HEK293T (cell line): Measurements from ENCODE around the gene PGLYRP1.

Source experiments
- CTCF ChIA-PET: fragments of 350-600 bp; formaldehyde crosslinking; extraction: SDS; loops from one replicate; lab custom pipeline; 2021; ENCODE audit warnings: antibody characterized with exemption, inconsistent platforms; lab: Yijun Ruan, JAX
- POLR2A ChIA-PET: fragments of 350-600 bp; formaldehyde crosslinking; extraction: SDS; loops from one replicate; lab custom pipeline; 2020; ENCODE audit warnings: antibody characterized with exemption, inconsistent platforms; lab: Yijun Ruan, JAX
- DNase-seq: peaks from one replicate; pipeline ENCODE4 v3.0.0; 2012; ENCODE audit warnings: mixed read lengths; ENCODE audit errors: extremely low spot score
- ARNT ChIP-seq: fragments of 450-650 bp; IDR thresholded peaks from 2 replicates; pipeline ENCODE4 v1.6.1; 2017; ENCODE audit warnings: mild to moderate bottlenecking
- BHLHE40 ChIP-seq: fragments of 450-650 bp; IDR thresholded peaks from 2 replicates; pipeline ENCODE4 v1.6.1; 2016; ENCODE audit warnings: mild to moderate bottlenecking, moderate library complexity, borderline replicate concordance
- CTBP1 ChIP-seq: fragments of 450-650 bp; IDR thresholded peaks from 2 replicates; pipeline ENCODE4 v1.6.1; 2016; ENCODE audit warnings: borderline replicate concordance
- ELF4 ChIP-seq: fragments of 450-650 bp; IDR thresholded peaks from 2 replicates; pipeline ENCODE4 v1.6.1; 2017; ENCODE audit warnings: antibody characterized with exemption
- FOXA1 ChIP-seq: fragments of 450-650 bp; IDR thresholded peaks from 2 replicates; pipeline ENCODE4 v1.6.1; 2016; ENCODE audit warnings: mild to moderate bottlenecking
- FOXK2 ChIP-seq: fragments of 450-650 bp; IDR thresholded peaks from 2 replicates; pipeline ENCODE4 v1.6.1; 2016; ENCODE audit warnings: mild to moderate bottlenecking
- FOXM1 ChIP-seq: fragments of 450-650 bp; IDR thresholded peaks from 2 replicates; pipeline ENCODE4 v1.6.1; 2017; ENCODE audit warnings: mild to moderate bottlenecking, borderline replicate concordance
- HDGF ChIP-seq: fragments of 450-650 bp; IDR thresholded peaks from 2 replicates; pipeline ENCODE4 v1.6.1; 2017; ENCODE audit warnings: antibody characterized with exemption, borderline replicate concordance
- L3MBTL2 ChIP-seq: fragments of 450-650 bp; conservative IDR thresholded peaks from 2 replicates; pipeline ENCODE4 v1.6.1; 2016; ENCODE audit warnings: mild to moderate bottlenecking
- LEF1 ChIP-seq: fragments of 450-650 bp; IDR thresholded peaks from 2 replicates; pipeline ENCODE4 v1.6.1; 2017; ENCODE audit warnings: mild to moderate bottlenecking, borderline replicate concordance
- NFRKB ChIP-seq: fragments of 450-650 bp; IDR thresholded peaks from 2 replicates; pipeline ENCODE4 v1.6.1; 2016; ENCODE audit warnings: mild to moderate bottlenecking, moderate library complexity
- PKNOX1 ChIP-seq: fragments of 450-650 bp; IDR thresholded peaks from 2 replicates; pipeline ENCODE4 v1.6.1; 2016
- SP1 ChIP-seq: fragments of 450-650 bp; IDR thresholded peaks from 2 replicates; pipeline ENCODE4 v1.6.1; 2017
- SUZ12 ChIP-seq: fragments of 450-650 bp; IDR thresholded peaks from 2 replicates; pipeline ENCODE4 v1.6.1; 2016; ENCODE audit warnings: mild to moderate bottlenecking
- TARDBP ChIP-seq: fragments of 450-650 bp; IDR thresholded peaks from 2 replicates; pipeline ENCODE4 v1.6.1; 2016
- ZNF384 ChIP-seq: fragments of 450-650 bp; IDR thresholded peaks from 2 replicates; pipeline ENCODE4 v1.6.1; 2016

PGLYRP1 gene

GRCh38 chr19:46063201-46063600, 40.3 kb upstream of the PGLYRP1 start:
- DNase-seq = no peak
- ChIA-PET CTCF (interaction anchor here (1.5 kb wide), 1 partner anchor 14 kb away, joined by 3 read pairs; no protein-coding TSS in a partner anchor), POLR2A (no interaction called here)
- TF ChIP-seq NFRKB = no peak
- no peak for TF ChIP-seq TARDBP
- TF ChIP-seq HDGF = no peak
- no peak for TF ChIP-seq CTBP1
- TF ChIP-seq SUZ12 = no peak
- TF ChIP-seq ELF4 = no peak
- no peak for TF ChIP-seq SP1

DNA sequence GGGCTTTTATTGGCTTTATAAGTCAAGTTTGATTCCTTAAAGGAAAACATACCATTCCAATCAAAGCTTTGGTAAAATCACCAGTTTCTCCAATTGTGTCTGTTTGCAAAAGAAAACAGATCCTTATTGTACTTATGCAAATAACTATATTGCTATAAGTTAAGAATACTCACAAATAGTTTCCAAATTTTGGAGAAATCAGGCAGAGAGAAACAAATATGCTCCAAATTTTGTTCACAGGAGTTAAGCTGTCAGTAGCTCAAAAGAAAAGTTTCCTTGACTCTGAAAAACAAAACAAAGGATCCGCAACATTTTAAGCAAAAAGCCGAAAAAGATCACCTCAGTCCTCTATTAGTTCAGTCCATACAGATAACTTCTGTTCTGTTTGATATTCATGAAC, 37.2 kb upstream of the PGLYRP1 start:
- CTCF ChIA-PET = interaction anchor here (0.7 kb wide), 1 partner anchor 20 kb away, joined by 3 read pairs; no protein-coding TSS in a partner anchor
- POLR2A ChIA-PET = no interaction called here
- TF ChIP-seq FOXK2 = no peak
- no peak for TF ChIP-seq NFRKB
- no peak for TF ChIP-seq TARDBP
- no peak for TF ChIP-seq ARNT
- TF ChIP-seq ZNF384 = no peak
- TF ChIP-seq FOXM1 = no peak
- no peak for TF ChIP-seq ELF4
- no peak for DNase-seq

GRCh38 chr19:46058778-46059177, 35.9 kb upstream of the PGLYRP1 start:
- no peak for DNase-seq
- TF ChIP-seq FOXK2 (no peak), FOXM1 (no peak), ARNT (no peak), TARDBP (no peak), SP1 (no peak), ELF4 (no peak), CTBP1 (no peak), SUZ12 (no peak), BHLHE40 (no peak), L3MBTL2 (no peak), FOXA1 (no peak), HDGF (no peak), NFRKB (no peak), ZNF384 (no peak), PKNOX1 (no peak), LEF1 (no peak)
- ChIA-PET CTCF (no interaction called here), POLR2A (no interaction called here)

GRCh38 chr19:46056536-46056935, 33.7 kb upstream of the PGLYRP1 start:
- ChIA-PET CTCF (interaction anchor here (0.7 kb wide), 1 partner anchor 18 kb away, joined by 3 read pairs; no protein-coding TSS in a partner anchor), POLR2A (no interaction called here)
- TF ChIP-seq ZNF384 = no peak
- no peak for TF ChIP-seq CTBP1
- TF ChIP-seq TARDBP = no peak
- TF ChIP-seq L3MBTL2 = no peak
- TF ChIP-seq NFRKB = no peak
- no peak for TF ChIP-seq LEF1
- no peak for TF ChIP-seq PKNOX1
- TF ChIP-seq ELF4 = no peak
- no peak for TF ChIP-seq BHLHE40
- no peak for DNase-seq

- CTCF ChIA-PET = no interaction called here
- DNase-seq = no peak
- POLR2A ChIA-PET = no interaction called here
- TF ChIP-seq ARNT (no peak), FOXA1 (no peak), PKNOX1 (no peak), SP1 (no peak), HDGF (no peak), FOXM1 (no peak), SUZ12 (no peak), TARDBP (no peak), NFRKB (no peak), L3MBTL2 (no peak), ZNF384 (no peak), CTBP1 (no peak), ELF4 (no peak), LEF1 (no peak), BHLHE40 (no peak), FOXK2 (no peak)
Measured at GRCh38 chr19:46052896-46053295, 30.0 kb upstream of the PGLYRP1 start.

- TF ChIP-seq SUZ12 = no peak
- no peak for TF ChIP-seq CTBP1
- no peak for TF ChIP-seq LEF1
- TF ChIP-seq HDGF = no peak
- TF ChIP-seq FOXM1 = no peak
- no peak for TF ChIP-seq SP1
- TF ChIP-seq ARNT = no peak
- no peak for TF ChIP-seq ZNF384
- TF ChIP-seq TARDBP = no peak
- TF ChIP-seq FOXA1 = no peak
- TF ChIP-seq L3MBTL2 = no peak
- ChIA-PET POLR2A (interaction anchor here (0.6 to 1.0 kb wide), 2 partner anchors 20 to 102 kb away, joined by 3 read pairs; no protein-coding TSS in a partner anchor), CTCF (interaction anchor here (0.8 kb wide), 1 partner anchor 9 kb away, joined by 4 read pairs; the partner anchor contains the start of gene IGFL4)
- no peak for DNase-seq
Measured at GRCh38 chr19:46049597-46049996, 26.7 kb upstream of the PGLYRP1 start.
